ENCODE data around the gene CEBPZOS. TPM values are rescaled to one million over a fixed set of nuclear protein-coding genes. Genes with fewer than 3 reads are reported as not detected.

The CEBPZOS gene
- total RNA-seq, 1 donor from 2014 or later: 38.5 TPM

GRCh38 chr2:37171624-37171950 lies 24.7 kb upstream of the CEBPZOS start:
- no peaks in the 10 kb centered on the region for H3K4me1 ChIP-seq
- ATAC-seq: no peak
- TF ChIP-seq, protein P1, sequence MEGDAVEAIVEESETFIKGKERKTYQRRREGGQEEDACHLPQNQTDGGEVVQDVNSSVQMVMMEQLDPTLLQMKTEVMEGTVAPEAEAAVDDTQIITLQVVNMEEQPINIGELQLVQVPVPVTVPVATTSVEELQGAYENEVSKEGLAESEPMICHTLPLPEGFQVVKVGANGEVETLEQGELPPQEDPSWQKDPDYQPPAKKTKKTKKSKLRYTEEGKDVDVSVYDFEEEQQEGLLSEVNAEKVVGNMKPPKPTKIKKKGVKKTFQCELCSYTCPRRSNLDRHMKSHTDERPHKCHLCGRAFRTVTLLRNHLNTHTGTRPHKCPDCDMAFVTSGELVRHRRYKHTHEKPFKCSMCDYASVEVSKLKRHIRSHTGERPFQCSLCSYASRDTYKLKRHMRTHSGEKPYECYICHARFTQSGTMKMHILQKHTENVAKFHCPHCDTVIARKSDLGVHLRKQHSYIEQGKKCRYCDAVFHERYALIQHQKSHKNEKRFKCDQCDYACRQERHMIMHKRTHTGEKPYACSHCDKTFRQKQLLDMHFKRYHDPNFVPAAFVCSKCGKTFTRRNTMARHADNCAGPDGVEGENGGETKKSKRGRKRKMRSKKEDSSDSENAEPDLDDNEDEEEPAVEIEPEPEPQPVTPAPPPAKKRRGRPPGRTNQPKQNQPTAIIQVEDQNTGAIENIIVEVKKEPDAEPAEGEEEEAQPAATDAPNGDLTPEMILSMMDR (IDR thresholded peaks at IDR 0.05): no peak

GRCh38 chr2:37173741-37174140 lies 22.6 kb upstream of the CEBPZOS start:
- H3K36me3 ChIP-seq: no peaks in the 10 kb centered on the region
- ATAC-seq: no peak
- H3K9me3 ChIP-seq: no peaks in the 10 kb centered on the region
- intact Hi-C loops (cut with DNase I): no loop called here
- TF ChIP-seq, protein P1 (IDR thresholded peaks at IDR 0.05): no peak
- DNase-seq: no peak
- no peak overlapping the region for H3K4me3 ChIP-seq
- no peak overlapping the region for H3K27ac ChIP-seq
- H3K27me3 ChIP-seq (ENCODE audit: low read depth): no peaks in the 10 kb centered on the region
- H3K4me1 ChIP-seq: no peaks in the 10 kb centered on the region

More at GRCh38 chr2:37171624-37171950, 24.7 kb upstream of the CEBPZOS start:
- Histone ChIP-seq H3K27ac (no peak overlapping the region), H3K27me3 (ENCODE audit: low read depth) (no peaks in the 10 kb centered on the region), H3K9me3 (no peaks in the 10 kb centered on the region), H3K4me3 (no peak overlapping the region), H3K36me3 (no peaks in the 10 kb centered on the region)
- intact Hi-C loops (cut with DNase I): no loop called here
- no peak for DNase-seq

DNA sequence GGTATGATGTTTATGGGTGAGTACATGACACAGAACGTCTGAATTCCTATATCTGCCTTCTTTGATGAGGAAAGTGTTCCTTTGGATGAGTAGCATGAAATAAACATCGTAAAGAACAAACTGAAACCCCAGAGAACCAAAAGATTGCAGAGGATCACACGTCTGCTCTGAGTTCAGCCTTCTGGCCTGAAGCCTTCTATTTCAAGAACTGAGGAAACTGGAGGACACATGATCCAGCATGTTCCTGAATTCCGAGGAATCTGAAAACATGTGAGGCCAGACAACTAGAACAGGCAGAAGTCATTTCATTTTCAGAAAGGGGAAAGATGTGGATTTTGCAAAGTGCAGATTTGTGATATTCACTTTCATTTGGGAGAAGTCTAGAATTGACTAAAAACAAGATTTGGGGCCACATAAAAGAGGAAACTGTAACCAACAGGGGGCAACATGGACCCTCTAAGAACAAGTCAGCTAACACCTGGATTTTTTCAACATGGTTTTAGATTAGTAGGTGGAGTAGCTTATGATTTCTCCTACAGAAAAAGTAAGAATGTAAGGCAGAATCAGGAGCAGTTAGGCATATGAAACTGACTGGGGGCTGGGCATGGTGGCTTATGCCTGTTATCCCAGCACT lies 16.2 kb upstream of the CEBPZOS start:
- H3K27ac ChIP-seq: no peak overlapping the region
- intact Hi-C loops (cut with DNase I): no loop called here
- no peaks in the 10 kb centered on the region for H3K36me3 ChIP-seq
- DNase-seq: no peak
- H3K27me3 ChIP-seq (ENCODE audit: low read depth): peaks cover 6% of the 10 kb centered on the region
- H3K4me1 ChIP-seq: no peaks in the 10 kb centered on the region
- TF ChIP-seq, protein P1 (IDR thresholded peaks at IDR 0.05): no peak
- no peaks in the 10 kb centered on the region for H3K9me3 ChIP-seq
- no peak for ATAC-seq
- H3K4me3 ChIP-seq: no peak overlapping the region

DNA sequence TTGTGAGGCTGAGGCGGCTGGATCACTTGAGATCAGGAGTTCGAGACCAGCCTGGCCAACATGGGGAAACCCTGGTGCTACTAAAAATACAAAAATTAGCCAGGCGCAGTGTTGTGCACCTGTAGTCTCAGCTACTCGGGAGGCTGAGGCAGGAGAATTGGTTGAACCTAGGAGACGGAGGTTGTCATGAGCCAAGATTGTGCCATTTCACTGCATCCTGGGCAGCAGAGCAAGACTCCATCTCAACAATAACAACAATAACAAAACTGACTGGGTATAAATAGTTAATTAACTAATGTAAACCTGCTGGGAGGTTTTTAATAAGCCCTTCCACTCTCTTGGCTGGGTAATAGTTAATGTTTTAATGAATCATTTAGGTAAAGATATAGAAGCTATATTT lies 15.7 kb upstream of the CEBPZOS start:
- H3K9me3 ChIP-seq: no peaks in the 10 kb centered on the region
- DNase-seq: no peak
- H3K4me1 ChIP-seq: no peaks in the 10 kb centered on the region
- intact Hi-C loops (cut with DNase I): no loop called here
- H3K27ac ChIP-seq: no peak overlapping the region
- ATAC-seq: no peak
- no peak overlapping the region for H3K4me3 ChIP-seq
- TF ChIP-seq, protein P1 (IDR thresholded peaks at IDR 0.05): no peak
- no peaks in the 10 kb centered on the region for H3K36me3 ChIP-seq
- H3K27me3 ChIP-seq (ENCODE audit: low read depth): peaks cover 6% of the 10 kb centered on the region

DNA sequence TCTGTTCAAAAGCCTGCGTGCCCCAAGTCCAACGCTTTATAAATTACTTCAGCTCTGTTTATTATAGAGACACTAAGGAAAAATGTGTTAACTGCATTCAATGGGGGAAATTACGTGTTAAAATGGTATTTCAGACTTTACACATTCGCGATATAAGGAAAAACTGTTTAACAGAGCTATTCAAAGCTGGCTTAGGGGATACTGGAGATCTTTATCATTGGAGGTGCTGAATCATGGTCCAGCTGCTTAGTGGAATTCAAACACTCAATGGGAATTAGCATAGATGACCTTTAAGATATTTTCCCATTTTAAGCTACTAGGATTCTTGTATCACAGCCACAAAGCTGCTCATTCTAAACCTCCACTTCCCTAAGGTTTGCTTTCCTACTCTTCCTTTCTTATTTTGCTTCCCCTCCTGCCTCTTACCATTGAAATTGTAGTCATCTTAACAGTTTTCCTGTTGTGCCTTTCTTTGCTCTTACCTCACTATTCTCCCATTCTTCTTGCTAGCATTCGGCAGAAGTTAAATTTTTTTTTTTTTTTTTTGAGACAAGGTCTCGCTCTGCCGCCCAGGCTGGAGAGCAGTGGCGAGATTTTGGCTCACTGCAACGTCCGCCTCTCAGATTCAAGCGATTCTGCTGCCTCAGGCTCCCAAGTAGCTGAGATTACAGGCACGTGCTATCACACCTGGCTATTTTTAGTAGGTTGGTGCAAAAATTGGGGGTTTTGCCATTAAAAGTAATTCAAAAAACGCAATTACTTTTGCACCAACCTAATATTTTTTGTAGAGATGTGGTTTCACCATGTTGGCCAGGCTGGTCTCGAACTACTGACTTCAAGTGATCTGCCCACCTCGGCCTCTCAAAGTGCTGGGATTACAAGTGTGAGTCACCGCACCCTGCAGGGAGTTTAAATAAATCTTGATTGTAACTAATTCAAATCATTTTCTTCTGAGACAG lies 14.3 kb upstream of the CEBPZOS start:
- no peak overlapping the region for H3K4me3 ChIP-seq
- intact Hi-C loops (cut with DNase I): no loop called here
- no peaks in the 10 kb centered on the region for H3K4me1 ChIP-seq
- DNase-seq (no peak), ATAC-seq (no peak)
- H3K27me3 ChIP-seq (ENCODE audit: low read depth): peaks cover 6% of the 10 kb centered on the region
- TF ChIP-seq, protein P1 (IDR thresholded peaks at IDR 0.05): no peak
- no peaks in the 10 kb centered on the region for H3K9me3 ChIP-seq
- H3K36me3 ChIP-seq: no peaks in the 10 kb centered on the region
- no peak overlapping the region for H3K27ac ChIP-seq

Measured in lower lobe of right lung (tissue), 2 donors.